Ishikawa (cell line): Measurements from ENCODE around the gene OR14A2.

Source experiments
- CEBPB ChIP-seq: IDR thresholded peaks from 2 replicates; pipeline ENCODE4 v1.6.1; 2012
- CREB1 ChIP-seq: IDR thresholded peaks from 2 replicates; pipeline ENCODE4 v1.6.1; 2012; ENCODE audit warnings: low read depth
- EGR1 ChIP-seq: IDR thresholded peaks from 2 replicates; pipeline ENCODE4 v1.6.1; 2012
- EP300 ChIP-seq: IDR thresholded peaks from 2 replicates; pipeline ENCODE4 v1.6.1; 2012; ENCODE audit warnings: borderline replicate concordance
- FOXM1 ChIP-seq: IDR thresholded peaks from 2 replicates; pipeline ENCODE4 v1.6.1; 2012; ENCODE audit warnings: low read depth, borderline replicate concordance
- NFIC ChIP-seq: IDR thresholded peaks from 2 replicates; pipeline ENCODE4 v1.6.1; 2012
- RAD21 ChIP-seq: IDR thresholded peaks from 2 replicates; pipeline ENCODE4 v1.6.1; 2012; ENCODE audit warnings: low read depth
- TAF1 ChIP-seq: IDR thresholded peaks from 2 replicates; pipeline ENCODE4 v1.6.1; 2012; ENCODE audit warnings: low read depth, mild to moderate bottlenecking
- TCF12 ChIP-seq: IDR thresholded peaks from 2 replicates; pipeline ENCODE4 v1.6.1; 2012; ENCODE audit warnings: low read depth
- TEAD4 ChIP-seq: IDR thresholded peaks from 2 replicates; pipeline ENCODE4 v1.6.1; 2012
- YY1 ChIP-seq: IDR thresholded peaks from 2 replicates; pipeline ENCODE4 v1.6.1; 2012; ENCODE audit warnings: low read depth
- TF ChIP-seq, protein P1 (sequence below): IDR thresholded peaks from 2 replicates; pipeline ENCODE4 v1.6.1; 2012; ENCODE audit warnings: low read depth, mild to moderate bottlenecking
- TF ChIP-seq, protein P2 (sequence below): IDR thresholded peaks from 2 replicates; pipeline ENCODE4 v1.6.1; 2012
- TF ChIP-seq, protein P3 (sequence below): IDR thresholded peaks from 2 replicates; pipeline ENCODE4 v1.6.1; 2012

DNA sequence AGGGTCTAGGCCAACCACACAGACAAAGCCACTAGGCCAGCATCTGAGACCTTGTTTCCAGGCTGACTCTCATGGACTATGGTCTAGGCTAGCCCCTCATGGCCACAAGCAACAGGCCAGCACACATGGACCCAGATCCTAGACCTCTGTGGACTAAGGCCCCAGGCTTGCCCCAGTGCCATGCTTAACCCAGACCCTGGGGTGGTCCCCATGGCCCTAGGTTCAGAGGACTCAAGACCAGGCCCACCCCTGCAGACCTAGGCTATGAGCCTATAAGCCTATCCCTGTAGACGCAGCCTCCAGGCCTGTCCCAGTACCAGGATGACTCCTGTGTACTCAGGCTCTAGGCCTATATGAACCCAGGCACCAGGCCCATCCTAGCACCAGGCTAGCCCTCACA is 1.9 kb upstream of the OR14A2 start:
- TF ChIP-seq TEAD4: no peak
- TF ChIP-seq NFIC: no peak
- no peak for TF ChIP-seq TAF1
- no peak for TF ChIP-seq EGR1
- TF ChIP-seq EP300: no peak
- TF ChIP-seq, protein P1, sequence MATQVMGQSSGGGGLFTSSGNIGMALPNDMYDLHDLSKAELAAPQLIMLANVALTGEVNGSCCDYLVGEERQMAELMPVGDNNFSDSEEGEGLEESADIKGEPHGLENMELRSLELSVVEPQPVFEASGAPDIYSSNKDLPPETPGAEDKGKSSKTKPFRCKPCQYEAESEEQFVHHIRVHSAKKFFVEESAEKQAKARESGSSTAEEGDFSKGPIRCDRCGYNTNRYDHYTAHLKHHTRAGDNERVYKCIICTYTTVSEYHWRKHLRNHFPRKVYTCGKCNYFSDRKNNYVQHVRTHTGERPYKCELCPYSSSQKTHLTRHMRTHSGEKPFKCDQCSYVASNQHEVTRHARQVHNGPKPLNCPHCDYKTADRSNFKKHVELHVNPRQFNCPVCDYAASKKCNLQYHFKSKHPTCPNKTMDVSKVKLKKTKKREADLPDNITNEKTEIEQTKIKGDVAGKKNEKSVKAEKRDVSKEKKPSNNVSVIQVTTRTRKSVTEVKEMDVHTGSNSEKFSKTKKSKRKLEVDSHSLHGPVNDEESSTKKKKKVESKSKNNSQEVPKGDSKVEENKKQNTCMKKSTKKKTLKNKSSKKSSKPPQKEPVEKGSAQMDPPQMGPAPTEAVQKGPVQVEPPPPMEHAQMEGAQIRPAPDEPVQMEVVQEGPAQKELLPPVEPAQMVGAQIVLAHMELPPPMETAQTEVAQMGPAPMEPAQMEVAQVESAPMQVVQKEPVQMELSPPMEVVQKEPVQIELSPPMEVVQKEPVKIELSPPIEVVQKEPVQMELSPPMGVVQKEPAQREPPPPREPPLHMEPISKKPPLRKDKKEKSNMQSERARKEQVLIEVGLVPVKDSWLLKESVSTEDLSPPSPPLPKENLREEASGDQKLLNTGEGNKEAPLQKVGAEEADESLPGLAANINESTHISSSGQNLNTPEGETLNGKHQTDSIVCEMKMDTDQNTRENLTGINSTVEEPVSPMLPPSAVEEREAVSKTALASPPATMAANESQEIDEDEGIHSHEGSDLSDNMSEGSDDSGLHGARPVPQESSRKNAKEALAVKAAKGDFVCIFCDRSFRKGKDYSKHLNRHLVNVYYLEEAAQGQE: no peak
- no peak for TF ChIP-seq CREB1
- TF ChIP-seq, protein P2, sequence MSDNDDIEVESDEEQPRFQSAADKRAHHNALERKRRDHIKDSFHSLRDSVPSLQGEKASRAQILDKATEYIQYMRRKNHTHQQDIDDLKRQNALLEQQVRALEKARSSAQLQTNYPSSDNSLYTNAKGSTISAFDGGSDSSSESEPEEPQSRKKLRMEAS: no peak
- TF ChIP-seq RAD21: no peak
- no peak for TF ChIP-seq YY1
- no peak for TF ChIP-seq FOXM1
- no peak for TF ChIP-seq CEBPB
- TF ChIP-seq, protein P3, sequence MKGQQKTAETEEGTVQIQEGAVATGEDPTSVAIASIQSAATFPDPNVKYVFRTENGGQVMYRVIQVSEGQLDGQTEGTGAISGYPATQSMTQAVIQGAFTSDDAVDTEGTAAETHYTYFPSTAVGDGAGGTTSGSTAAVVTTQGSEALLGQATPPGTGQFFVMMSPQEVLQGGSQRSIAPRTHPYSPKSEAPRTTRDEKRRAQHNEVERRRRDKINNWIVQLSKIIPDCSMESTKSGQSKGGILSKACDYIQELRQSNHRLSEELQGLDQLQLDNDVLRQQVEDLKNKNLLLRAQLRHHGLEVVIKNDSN: no peak
- no peak for TF ChIP-seq TCF12
